GM21423 (cell line): ENCODE results near the gene TNNI3.
"Not testable (repeated sequence)": the region's sequence is repeated elsewhere in the genome, so short reads cannot be mapped to it uniquely, and the experiment has no call there.

Experiments
- ATAC-seq: cut with Tn5 transposase; IDR thresholded peaks from one replicate; pipeline ENCODE4 v1.9.1; 2021; ENCODE audit warnings: mild to moderate bottlenecking, moderate library complexity; ENCODE audit not compliant: unreplicated experiment

Gene TNNI3

GRCh38 chr19:55114566-55115145, 42.9 kb downstream of the TNNI3 start:
- no peak for ATAC-seq

DNA sequence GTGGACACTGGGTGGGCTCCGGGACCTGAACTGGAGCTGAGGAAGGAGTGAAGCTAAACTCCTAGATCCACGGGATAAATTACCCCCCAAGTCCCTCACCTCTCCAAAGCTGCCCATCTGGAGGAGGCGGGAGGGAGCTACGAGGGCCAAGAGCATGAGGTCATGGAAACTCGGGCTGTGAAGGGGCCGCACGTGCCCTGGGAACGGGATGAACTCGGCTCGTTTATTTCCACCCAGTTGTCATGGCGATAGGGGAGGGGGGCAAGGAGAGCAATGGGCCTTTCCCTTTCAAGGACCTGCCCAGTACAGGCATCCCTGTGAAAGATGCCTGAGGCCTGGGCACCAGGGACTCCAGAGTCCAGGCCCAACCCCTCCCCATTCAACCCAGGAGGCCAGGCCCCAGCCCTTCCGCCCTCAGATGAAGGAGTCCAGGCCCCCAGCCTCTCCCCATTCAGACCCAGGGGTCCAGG, 43.9 kb downstream of the TNNI3 start:
- no peak for ATAC-seq

DNA sequence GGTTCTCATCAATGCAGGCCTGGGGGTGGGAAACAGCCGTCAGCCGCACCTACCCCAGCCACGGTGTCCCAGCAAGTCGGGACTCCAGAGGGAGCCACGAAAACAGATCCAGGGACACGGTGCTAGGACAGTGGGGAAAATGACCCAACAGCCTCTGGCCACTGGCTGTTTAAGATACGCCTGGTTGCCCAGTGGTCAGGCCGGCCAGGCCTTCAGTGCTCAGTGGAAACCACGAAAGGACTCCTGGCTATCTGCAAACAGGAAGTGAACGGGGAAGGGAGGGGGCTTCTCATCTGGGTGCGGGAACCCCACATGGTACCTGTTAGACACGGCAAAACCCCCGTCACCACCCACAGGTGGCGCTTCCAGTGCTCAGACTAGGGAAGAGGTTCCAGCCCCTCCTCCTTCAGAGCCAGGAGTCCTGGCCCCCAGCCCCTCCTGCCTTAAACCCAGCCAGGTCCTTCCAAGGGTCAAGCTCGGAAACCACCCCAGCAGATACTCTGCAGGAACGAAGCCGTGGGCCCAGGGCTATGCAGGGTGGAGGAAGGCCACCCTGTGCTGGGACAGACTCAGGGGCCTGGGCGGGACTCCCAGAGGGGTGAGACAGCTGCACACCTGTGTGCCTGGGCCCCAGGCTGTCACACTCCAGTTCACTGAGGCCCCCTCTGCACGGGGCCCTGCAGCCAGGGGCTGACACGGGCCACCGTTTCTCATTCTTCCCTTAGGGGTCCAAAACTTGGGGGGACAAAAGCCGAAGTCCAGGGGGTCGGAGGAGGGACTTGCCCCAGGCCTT, 44.6 kb downstream of the TNNI3 start:
- no peak for ATAC-seq

DNA sequence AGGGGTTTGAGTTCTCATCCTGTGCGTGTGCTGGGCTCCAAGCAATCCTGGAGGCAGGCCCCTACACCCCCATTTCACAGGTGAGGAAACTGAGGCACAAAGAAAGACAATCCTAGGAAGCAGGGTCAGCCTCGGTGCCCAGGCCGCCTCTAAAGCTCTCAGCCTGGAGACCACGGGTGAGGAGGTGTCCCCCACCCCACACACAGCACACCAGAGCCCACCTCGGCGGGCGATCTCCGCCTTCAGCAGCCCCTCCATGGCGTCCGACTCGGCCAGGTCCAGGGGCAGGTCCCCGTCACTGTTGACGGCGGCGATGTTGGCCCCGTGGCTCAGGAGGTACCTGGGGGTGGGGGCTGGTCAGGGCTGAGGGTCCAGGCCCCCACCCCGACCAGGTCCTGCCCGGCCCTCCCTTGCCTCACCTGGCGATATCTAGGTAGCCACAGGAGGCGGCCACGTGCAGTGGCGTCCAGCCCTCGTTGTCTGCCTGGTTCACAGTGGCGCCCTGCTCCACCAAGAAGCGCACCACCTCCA, 45.2 kb downstream of the TNNI3 start:
- no peak for ATAC-seq

DNA sequence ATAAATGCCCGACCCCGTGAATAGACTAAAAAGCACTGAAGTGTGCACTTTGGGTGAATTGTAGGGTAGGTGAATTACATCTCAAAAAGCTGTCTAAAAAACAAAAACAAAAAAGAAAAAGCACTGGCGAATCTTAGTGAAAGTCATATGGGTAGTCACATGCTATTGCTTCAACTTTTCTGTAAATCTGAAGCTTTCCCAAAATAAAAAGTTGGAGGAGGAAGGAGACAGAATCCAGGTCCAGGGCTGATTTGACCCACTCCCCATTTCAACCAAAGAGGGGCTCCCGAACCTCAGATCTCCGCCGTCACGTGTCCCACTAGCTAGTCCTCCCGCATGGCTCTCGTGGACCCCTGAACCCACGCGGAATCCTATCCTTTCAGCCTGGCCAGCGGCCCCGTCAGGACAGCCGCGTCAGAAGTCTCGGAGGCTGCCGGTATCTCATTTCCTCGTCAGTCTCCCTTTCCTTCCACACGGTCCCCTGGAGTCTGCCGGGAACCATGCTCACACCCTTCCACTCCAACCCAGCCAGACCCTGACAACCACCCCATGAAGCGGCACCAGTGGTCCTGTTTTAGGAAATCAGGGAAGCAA, 46.2 kb downstream of the TNNI3 start:
- no peak for ATAC-seq

DNA sequence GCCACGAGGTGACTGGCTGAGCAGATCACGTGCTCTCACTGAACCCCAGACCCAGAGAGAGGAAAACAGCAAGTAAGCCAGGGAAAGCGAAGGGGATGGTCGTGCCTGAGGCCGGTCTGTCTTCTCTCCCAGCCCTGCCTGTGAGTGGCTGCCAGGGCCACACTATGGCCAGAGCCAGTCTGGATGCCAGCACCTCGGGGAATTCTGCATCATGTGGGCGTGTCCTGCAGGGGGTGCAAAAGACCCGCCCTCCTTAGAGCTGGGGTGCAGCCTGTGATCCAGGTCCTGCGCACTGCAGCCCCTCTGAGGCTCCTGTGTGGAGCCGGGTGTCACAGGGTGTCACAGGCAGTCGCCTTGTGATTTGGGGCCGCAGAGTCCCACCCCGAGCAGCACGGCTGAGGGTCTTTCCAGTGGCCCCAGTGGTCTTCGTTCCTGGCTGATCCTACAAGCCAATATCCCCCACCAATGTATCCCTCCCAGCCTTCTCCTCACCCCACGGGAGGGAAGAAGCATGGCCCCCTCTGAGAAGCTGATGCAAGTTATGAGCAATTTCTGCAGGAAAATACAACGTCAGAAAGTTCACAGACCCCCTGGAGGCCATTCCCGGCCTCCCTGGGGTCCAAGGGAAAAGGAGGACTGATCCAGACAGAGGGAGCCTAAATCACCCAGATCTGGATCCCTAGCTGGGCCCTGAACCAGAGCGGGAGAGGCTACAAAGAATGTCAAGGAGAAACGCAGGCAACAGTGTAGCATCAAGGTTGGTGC, 47.8 kb downstream of the TNNI3 start:
- no peak for ATAC-seq

DNA sequence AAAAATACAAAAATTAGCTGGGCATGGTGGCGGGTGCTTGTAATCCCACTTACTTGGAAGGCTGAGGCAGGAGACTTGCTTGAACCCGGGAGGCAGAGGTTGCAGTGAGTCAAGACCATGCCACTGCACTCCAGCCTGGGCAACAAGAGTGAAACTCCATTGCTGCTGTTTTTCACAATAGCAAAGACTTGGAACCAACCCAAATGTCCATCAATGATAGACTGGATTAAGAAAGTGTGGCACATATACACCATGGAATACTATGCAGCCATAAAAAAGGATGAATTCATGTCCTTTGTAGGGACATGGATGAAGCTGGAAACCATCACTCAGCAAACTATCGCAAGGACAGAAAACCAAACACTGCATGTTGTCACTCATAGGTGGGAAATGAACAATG, 50.3 kb downstream of the TNNI3 start:
- not testable (repeated sequence) for ATAC-seq

GRCh38 chr19:55106591-55106990, 50.9 kb downstream of the TNNI3 start:
- ATAC-seq: no peak

DNA sequence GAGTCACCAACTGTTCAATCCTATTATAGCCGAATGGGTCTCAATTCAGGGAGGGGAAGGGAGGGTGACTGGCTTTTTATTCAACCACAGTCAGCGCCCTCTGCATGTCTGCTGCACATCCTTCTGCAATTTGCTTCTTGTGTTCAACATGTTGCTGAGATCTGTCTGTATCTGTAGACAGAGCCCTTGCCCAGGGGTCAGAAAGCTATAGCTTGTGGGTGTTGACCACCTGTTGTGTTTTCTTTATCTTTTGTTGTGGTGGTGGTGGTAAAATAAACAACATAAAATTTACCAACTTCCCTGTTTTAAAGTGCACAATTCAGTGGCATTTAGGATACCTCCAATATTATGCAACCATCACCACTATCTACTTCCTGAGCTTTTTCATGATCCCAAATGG, 52.3 kb downstream of the TNNI3 start:
- ATAC-seq: no peak

DNA sequence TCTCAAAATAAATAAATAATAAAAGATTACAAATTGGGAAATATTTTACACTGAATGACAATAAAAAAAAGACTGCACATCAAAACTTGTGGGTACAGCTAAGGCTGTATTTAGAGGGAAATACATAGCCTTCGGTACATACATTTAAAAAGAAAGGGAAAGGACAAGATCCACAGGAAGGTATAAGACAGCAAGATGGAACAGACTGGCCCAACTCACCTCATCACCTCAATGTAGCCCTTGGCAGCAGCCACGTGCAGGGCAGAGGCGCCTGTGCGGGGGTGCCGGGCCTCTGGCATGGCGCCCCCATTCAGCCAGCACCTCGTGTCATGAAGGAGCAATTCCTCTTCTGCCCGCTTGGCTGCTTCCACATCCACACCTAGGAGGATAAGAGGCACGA, 54.3 kb downstream of the TNNI3 start:
- ATAC-seq: no peak
